Measurements from ENCODE around the gene SLIT3. TPM values are rescaled to one million over a fixed set of nuclear protein-coding genes. Genes with fewer than 3 reads are reported as not detected.

The SLIT3 gene
- total RNA-seq, 4 donors from 2014 or later, result 28.4 to 77.2 (median 63.8) TPM

DNA sequence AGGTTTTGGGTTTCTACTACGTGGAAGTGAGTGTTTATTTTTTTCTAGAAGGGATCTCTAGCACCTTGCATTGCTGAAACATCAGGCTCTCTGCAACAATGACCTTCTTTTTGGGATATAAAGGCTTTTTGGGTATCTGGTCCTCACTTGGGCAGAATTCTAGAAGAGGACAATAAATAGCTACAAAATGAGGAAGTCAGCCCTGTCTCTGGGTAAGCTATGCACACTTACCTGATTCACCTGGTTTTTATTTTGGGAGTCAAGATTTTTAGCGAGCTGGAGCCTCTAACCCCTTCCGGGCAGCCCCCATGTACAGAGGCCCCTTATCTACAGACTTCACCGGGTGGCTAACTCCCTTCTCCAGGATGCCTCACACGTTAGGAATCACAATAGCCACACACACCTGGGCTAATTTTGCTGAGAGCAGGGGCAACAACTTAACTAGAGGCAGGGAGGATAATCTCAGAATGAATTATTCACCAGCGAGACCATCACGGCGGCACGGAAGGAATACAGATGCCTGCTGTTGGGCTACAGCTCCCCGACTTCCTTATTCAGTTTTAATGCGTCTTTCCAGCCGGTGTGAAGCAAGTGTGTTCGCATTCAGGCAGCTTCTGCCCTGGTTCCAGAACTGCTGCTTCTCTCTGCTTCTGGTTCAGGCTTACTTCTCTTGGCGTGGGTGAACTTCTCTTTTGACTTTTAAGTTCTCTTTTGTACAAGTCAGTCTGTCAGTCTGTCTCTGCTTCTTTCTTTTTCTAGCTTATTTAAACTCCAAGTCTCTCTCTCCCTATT is 380.7 kb downstream of the SLIT3 start:
- no peak overlapping the region for H3K27ac ChIP-seq
- H3K27me3 ChIP-seq, result no peaks in the 10 kb centered on the region
- TF ChIP-seq POLR2A (IDR thresholded peaks at IDR 0.05) (no peak), CTCF (IDR thresholded peaks at IDR 0.05) (no peak)
- 76 to 83% methylated on average over 14 of the region's 14 CpGs for WGBS, 2 donors
- no peaks in the 10 kb centered on the region for H3K9me3 ChIP-seq
- intact Hi-C loops (cut with DNase I), result no loop called here
- no peak for DNase-seq
- no peaks in the 10 kb centered on the region for H3K36me3 ChIP-seq
- no peak overlapping the region for H3K4me3 ChIP-seq (replicated peaks in 1 of 3)
- peaks cover 0 to 6% of the 10 kb centered on the region in 2 donors for H3K4me1 ChIP-seq

GRCh38 chr5:168917947-168918600 is 382.9 kb downstream of the SLIT3 start:
- intact Hi-C loops (cut with DNase I), result no loop called here
- TF ChIP-seq CTCF (IDR thresholded peaks at IDR 0.05) (no peak), POLR2A (IDR thresholded peaks at IDR 0.05) (no peak)
- Histone ChIP-seq H3K36me3 (no peaks in the 10 kb centered on the region), H3K27ac (no peak overlapping the region), H3K27me3 (no peaks in the 10 kb centered on the region), H3K4me3 (replicated peaks in 1 of 3) (no peak overlapping the region), H3K4me1 (peaks cover 0 to 6% of the 10 kb centered on the region in 2 donors), H3K9me3 (no peaks in the 10 kb centered on the region)
- 72 to 77% methylated on average over 4 of the region's 4 CpGs for WGBS, 2 donors
- DNase-seq, result no peak

- intact Hi-C loops (cut with DNase I), result no loop called here
- Histone ChIP-seq H3K4me3 (replicated peaks in 1 of 3) (no peak overlapping the region), H3K36me3 (no peaks in the 10 kb centered on the region), H3K27ac (no peak overlapping the region), H3K9me3 (no peaks in the 10 kb centered on the region), H3K4me1 (peaks cover 0 to 6% of the 10 kb centered on the region in 2 donors), H3K27me3 (no peaks in the 10 kb centered on the region)
- no peak for DNase-seq
- WGBS, 2 donors, result 83 to 84% methylated on average over 6 of the region's 6 CpGs
- TF ChIP-seq CTCF (IDR thresholded peaks at IDR 0.05), result no peak
- TF ChIP-seq POLR2A (IDR thresholded peaks at IDR 0.05), result no peak
These were observed 384.1 kb downstream of the SLIT3 start for GRCh38 chr5:168916852-168917251.

GRCh38 chr5:168916266-168916665 is 384.7 kb downstream of the SLIT3 start:
- no peaks in the 10 kb centered on the region for H3K36me3 ChIP-seq
- intact Hi-C loops (cut with DNase I), result no loop called here
- TF ChIP-seq CTCF (IDR thresholded peaks at IDR 0.05) (no peak), POLR2A (IDR thresholded peaks at IDR 0.05) (no peak)
- H3K27me3 ChIP-seq, result no peaks in the 10 kb centered on the region
- peaks cover 0 to 6% of the 10 kb centered on the region in 2 donors for H3K4me1 ChIP-seq
- no peak overlapping the region for H3K4me3 ChIP-seq (replicated peaks in 1 of 3)
- no peaks in the 10 kb centered on the region for H3K9me3 ChIP-seq
- H3K27ac ChIP-seq, result no peak overlapping the region
- peak; percentile 17 to 30 for DNase-seq
- 66 to 68% methylated on average over 5 of the region's 5 CpGs for WGBS, 2 donors

- 80 to 90% methylated on average over 5 of the region's 5 CpGs for WGBS, 2 donors
- TF ChIP-seq POLR2A (IDR thresholded peaks at IDR 0.05) (no peak), CTCF (IDR thresholded peaks at IDR 0.05) (no peak)
- H3K4me3 ChIP-seq (replicated peaks in 1 of 3), result no peak overlapping the region
These were observed 386.4 kb downstream of the SLIT3 start for GRCh38 chr5:168914491-168914890.

More at GRCh38 chr5:168914491-168914890, 386.4 kb downstream of the SLIT3 start:
- intact Hi-C loops (cut with DNase I), result no loop called here
- H3K27ac ChIP-seq, result no peak overlapping the region
- H3K27me3 ChIP-seq, result no peaks in the 10 kb centered on the region
- H3K36me3 ChIP-seq, result no peaks in the 10 kb centered on the region
- no peaks in the 10 kb centered on the region for H3K9me3 ChIP-seq
- no peak for DNase-seq
- peaks cover 0 to 6% of the 10 kb centered on the region in 2 donors for H3K4me1 ChIP-seq
